NCI-H2171 treated with DMSO at 0.1 percent for 48 hours (cell line): ENCODE results near the gene CHSY1.
A peak's percentile ranks its signal among the peaks of the same experiment; 100 is the strongest.

ENCODE experiments used
- DNase-seq: peaks from one replicate; lab custom pipeline; 2025; lab: John Stamatoyannopoulos, UW

The CHSY1 gene

DNA sequence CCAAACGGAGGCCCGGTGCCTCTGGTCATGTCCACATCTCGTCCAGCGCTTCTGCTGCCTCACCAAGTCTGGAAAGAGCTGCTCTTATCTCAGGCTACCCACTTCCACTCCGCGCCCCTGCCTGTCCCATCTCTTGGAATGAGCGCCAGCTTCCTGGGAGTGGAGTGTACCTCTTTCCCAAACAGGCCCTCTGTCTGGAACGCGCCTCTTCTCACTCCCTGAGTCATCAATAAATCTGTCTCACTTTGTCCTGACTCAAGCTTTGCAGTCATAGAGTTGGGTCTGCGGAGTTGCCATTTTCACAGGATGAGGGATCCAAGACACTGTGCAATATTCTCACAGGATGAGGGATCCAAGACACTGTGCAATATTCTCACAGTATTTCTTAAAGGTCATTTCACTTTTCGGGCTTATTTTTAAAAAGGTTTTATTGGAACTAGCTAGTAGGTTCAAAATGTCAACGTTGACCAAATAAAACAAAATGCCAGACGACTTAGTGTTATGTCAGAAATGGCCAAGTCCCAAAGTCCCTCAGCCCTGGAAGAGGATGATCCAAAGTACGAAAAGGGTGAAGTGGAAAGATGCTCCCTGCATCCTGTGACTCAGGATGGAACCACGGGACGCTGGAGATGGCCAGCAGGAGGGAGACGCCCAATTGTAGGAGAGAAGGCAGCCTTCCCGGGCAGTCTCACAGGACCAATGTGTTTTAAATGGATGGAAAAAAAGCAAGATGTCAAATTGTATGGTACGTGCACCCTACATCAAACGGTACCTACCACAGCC is 81.1 kb downstream of the CHSY1 start:
- DNase-seq = no peak

DNA sequence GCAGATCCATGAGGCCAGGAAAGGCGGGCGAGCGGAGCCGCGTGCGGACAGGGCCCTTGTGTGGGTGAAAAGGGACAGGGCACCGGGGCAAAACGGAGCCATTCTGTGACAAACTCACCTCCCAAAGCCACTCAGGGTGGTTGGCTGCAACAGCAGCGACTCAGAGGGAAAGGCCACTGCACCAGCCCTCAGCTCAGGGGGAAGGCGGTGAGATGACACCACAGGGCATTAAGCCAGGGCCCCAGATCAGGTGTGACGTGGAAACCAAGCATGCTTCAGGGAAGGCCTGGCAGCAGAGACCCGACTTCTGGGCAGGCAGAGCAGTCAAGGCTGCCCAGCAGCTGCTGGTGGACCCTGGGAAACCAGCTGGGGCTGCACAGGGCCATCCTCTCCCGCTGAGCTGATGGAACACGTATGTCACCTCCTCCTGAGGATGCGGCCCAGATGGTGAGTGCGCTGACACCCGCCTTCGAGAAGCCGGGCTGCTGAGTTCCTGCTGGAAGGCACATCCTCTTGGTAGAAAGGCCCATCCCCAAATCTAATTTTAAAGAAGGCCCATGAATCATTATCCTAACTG is 82.3 kb downstream of the CHSY1 start:
- no peak for DNase-seq

DNA sequence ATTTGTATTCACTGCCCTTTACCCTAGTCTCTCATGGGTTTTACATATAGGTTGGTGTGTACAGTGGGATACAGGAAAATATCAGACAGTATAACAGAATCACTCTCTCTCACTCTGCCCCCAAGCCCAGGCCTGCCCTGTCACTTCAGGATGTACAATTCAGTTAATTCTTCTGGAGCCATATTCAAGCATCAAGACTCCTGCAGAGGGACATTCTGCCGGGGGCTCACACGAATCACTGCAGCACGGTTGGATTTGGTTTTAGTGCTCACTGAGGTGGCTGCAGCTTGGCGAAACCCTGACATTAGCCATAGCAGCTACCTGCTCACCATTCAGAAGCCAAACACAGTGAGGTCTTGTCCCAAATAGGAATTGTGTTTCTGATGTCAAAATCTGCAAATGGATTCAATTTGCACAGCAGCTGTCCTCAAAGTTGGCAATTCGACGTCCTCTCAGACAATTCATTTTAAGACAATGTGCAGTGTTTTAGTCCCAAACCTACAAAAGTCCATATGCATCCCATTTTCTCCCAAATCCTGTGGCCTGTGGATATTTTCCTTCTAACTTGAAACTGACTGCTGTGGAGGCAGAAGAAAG is 82.9 kb downstream of the CHSY1 start:
- no peak for DNase-seq

DNA sequence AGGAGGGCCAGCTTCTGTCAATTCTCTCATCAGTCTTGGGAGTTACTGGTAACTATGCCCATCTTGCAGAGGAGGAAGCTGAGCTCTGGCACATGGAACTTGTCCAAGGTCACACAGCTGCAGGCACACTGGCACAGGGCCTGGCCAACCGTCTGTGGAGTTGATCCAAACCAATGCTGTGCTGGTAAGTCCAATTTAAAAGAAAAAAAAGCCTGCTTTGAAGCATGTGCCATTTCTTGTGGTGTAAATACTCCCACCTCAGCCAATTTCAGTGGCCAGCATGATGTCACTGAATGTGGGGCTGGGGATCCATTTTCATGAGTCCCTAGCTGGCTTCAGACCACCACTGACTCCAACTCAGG is 83.4 kb downstream of the CHSY1 start:
- DNase-seq = no peak

- DNase-seq = no peak
Observed at GRCh38 chr15:101167753-101168462, 83.9 kb downstream of the CHSY1 start.

GRCh38 chr15:101167411-101167752 is 84.5 kb downstream of the CHSY1 start:
- DNase-seq = no peak

- DNase-seq = no peak
Observed at GRCh38 chr15:101165905-101166471, 85.9 kb downstream of the CHSY1 start.

GRCh38 chr15:101162701-101163483 is 89.0 kb downstream of the CHSY1 start:
- DNase-seq = peak; percentile 88

DNA sequence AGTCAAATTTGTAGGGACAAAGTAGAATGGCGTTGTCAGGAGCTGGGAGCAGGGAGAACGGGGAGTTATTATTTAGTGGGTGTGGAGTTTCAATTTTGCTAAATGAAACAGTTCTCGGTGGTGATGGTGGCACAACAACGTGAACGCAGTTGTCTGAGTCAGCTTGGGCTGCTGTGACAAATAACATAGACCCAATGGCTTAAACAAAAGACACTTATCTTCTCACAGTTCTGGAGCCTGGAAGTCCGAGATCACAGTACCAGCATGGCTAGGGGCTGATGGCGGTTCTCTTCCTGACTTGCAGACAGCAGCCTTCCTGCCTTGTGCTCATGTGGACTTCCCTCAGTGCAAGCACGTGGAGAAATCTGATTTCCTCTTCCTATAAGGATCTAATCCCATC is 90.2 kb downstream of the CHSY1 start:
- DNase-seq = no peak

- DNase-seq = no peak
Observed at GRCh38 chr15:101159936-101160815, 91.7 kb downstream of the CHSY1 start.

DNA sequence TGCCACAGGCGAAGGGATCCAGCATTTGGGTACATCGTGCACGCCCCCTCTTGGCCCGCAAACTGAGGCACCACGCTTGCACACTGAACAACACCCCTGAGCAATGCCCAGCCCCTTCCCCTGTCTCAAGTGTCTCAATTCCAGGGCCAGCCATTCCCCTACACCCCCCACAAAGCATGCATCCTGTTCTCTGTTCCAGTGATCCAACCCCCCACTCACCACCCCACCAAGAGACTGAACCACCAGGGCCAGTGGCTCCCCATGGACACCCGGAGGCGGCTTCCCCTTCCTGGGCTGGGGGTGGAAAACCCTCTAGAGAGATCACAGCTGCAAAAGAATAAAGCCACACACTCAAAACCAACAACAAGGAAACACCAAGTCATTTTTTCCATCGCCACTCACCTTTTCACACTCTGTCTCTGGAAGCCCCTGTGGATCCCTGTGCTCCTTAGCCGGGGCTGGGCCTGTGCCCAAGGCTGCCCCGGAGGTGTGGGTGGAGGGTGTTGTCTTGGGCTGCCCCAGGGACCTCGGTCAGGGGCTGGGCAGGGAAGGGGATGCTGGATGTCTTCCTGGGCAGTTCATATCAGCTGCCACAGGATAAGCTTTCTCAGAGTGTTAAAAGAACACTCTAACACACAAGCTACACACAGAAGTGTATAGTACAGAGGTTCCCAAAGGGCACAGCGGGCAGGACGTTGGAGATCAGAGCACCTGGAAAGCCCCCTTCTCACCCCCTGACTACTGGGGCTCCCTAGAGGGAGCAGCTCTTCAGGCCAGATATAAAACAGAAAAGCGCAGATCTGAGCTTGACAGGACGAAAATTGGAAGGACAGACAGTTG is 92.5 kb downstream of the CHSY1 start:
- DNase-seq = no peak

GRCh38 chr15:101158166-101159095 is 93.4 kb downstream of the CHSY1 start:
- no peak for DNase-seq

DNA sequence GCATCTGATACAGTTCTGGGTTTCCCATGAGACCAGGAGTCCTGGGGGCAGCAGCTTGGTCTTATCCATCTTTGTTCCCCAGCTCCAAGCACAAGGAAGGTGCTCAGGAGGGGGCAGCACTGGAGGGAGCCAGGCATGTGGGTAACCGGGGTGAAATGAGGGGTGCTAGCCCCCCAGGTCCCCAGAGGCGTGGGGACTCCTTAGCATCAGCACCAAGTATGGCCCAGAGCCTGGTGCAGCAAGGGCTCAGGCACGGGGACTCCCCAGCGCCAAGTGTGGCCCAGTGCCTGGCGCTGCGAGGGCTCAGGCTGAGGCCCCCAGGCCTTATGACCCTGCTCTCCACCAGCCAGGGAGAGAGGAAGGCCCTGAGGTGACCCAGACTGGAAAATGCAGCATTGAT is 94.1 kb downstream of the CHSY1 start:
- no peak for DNase-seq

DNA sequence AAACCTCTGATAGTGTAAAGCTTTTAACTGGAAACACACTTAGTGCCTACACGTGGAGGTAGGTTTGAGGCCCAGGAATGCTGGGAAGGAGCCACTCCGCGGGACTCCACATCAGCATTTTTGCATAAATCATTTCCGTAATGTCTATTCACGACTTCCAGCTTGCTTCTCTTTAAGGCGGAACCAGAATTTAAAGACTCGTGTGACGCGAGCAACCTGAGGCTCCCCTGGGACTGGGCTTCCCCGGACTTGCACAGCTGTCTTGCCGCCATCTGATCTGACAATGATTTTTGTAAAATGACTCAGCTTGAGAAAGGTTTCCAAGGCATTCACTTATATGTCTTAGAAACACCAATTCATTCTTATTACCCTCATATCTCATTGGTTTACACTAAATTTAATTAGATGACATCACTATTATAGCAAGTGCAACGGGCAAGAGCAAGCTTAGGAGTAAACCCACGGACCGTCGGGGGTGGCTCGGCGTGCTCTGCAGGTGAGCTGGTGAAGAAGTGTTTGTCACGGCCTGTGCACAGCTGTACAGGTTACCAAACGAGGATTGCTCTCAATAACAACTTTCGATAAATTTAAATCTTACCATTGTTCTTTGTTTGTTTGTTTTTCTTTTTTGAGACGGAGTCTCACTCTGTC is 95.2 kb downstream of the CHSY1 start:
- peak; percentile 95 for DNase-seq

DNA sequence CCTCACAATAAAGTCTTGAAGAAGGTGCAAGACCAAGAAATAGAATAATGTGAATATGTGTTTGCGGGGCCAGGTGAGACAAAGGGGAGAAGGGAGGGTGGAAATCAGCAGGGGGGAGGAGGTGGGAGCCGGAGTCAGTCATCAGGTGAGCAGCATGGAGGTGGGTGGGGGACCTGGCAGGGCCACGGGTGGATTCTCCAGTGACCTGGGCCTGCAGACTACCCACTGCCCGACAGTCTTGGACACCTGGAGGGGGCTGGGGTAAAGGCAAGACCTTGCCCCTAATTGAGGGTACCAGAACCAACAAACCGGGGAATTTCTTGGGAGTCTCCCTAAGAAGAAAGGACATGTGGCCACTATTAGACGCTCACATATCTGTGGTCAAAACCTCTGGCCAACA is 95.8 kb downstream of the CHSY1 start:
- DNase-seq = no peak

GRCh38 chr15:101153801-101154656 is 97.8 kb downstream of the CHSY1 start:
- peak; percentile 27 for DNase-seq

- no peak for DNase-seq
Observed at GRCh38 chr15:101152914-101153313, 98.9 kb downstream of the CHSY1 start.
